ENCODE measurements around the gene CDK18.

Gene CDK18

DNA sequence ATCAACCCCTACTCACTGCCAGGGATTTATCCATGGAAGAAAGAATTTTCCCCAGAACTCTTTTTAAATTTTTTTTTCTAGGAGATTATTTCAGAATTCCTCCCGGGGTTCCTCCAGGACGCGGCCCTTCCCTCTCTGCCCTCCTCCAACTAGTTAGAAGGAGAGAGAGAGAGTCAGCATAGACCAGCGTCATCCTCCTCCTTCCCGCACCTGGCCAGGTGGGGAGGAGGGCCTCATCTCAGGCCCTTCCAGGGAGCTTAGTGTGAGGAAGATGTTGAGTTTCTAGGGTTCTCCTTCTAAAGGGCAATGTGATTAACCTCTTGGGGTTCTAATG, 63.6 kb downstream of the CDK18 start:
- H3K9ac ChIP-seq (ENCODE audit: low read length), result no peak overlapping the region
- no peaks in the 10 kb centered on the region for H4K20me1 ChIP-seq (ENCODE audit: insufficient read depth, low read length)
- peaks cover 68% of the 10 kb centered on the region for H3K27me3 ChIP-seq (replicated peaks; ENCODE audit: insufficient read depth, low read length)
- no peak overlapping the region for H3K4me2 ChIP-seq (ENCODE audit: low read depth, low read length)
- H3F3A ChIP-seq (ENCODE audit: insufficient read depth, low read length), result no peaks in the 10 kb centered on the region
- no peaks in the 10 kb centered on the region for H3K4me1 ChIP-seq (ENCODE audit: low read length)
- TF ChIP-seq EZH2phosphoT487 (IDR thresholded peaks at IDR 0.05; ENCODE audit: low read length) (no peak), EZH2 (optimal IDR thresholded peaks at IDR 0.05; ENCODE audit: low read depth, low read length) (no peak)
- TF ChIP-seq, protein P1, sequence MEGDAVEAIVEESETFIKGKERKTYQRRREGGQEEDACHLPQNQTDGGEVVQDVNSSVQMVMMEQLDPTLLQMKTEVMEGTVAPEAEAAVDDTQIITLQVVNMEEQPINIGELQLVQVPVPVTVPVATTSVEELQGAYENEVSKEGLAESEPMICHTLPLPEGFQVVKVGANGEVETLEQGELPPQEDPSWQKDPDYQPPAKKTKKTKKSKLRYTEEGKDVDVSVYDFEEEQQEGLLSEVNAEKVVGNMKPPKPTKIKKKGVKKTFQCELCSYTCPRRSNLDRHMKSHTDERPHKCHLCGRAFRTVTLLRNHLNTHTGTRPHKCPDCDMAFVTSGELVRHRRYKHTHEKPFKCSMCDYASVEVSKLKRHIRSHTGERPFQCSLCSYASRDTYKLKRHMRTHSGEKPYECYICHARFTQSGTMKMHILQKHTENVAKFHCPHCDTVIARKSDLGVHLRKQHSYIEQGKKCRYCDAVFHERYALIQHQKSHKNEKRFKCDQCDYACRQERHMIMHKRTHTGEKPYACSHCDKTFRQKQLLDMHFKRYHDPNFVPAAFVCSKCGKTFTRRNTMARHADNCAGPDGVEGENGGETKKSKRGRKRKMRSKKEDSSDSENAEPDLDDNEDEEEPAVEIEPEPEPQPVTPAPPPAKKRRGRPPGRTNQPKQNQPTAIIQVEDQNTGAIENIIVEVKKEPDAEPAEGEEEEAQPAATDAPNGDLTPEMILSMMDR (IDR thresholded peaks at IDR 0.05; ENCODE audit: low read length), result no peak
- H3K9me3 ChIP-seq (replicated peaks; ENCODE audit: insufficient read depth, low read length), result no peaks in the 10 kb centered on the region
- no peak for DNase-seq
- no peak overlapping the region for H2AFZ ChIP-seq (ENCODE audit: low read length)
- H3K4me3 ChIP-seq (ENCODE audit: low read length), result no peak overlapping the region
- no peaks in the 10 kb centered on the region for H3K36me3 ChIP-seq (replicated peaks; ENCODE audit: insufficient read depth, low read length)
- no peaks in the 10 kb centered on the region for H3K9me2 ChIP-seq (replicated peaks; ENCODE audit: insufficient read depth, low read length)
- no peaks in the 10 kb centered on the region for H3K79me2 ChIP-seq (ENCODE audit: low read length)
- no peak overlapping the region for H3K27ac ChIP-seq (ENCODE audit: low read length)

GRCh38 chr1:205568469-205569361, 64.2 kb downstream of the CDK18 start:
- Histone ChIP-seq H3K27ac (ENCODE audit: low read length) (no peak overlapping the region), H3K9ac (ENCODE audit: low read length) (no peak overlapping the region), H3K9me2 (replicated peaks; ENCODE audit: insufficient read depth, low read length) (no peaks in the 10 kb centered on the region), H3K9me3 (replicated peaks; ENCODE audit: insufficient read depth, low read length) (no peaks in the 10 kb centered on the region), H3K4me3 (ENCODE audit: low read length) (no peak overlapping the region), H2AFZ (ENCODE audit: low read length) (no peak overlapping the region), H4K20me1 (ENCODE audit: insufficient read depth, low read length) (no peaks in the 10 kb centered on the region), H3F3A (ENCODE audit: insufficient read depth, low read length) (no peaks in the 10 kb centered on the region), H3K36me3 (replicated peaks; ENCODE audit: insufficient read depth, low read length) (no peaks in the 10 kb centered on the region), H3K27me3 (replicated peaks; ENCODE audit: insufficient read depth, low read length) (peaks cover 68% of the 10 kb centered on the region), H3K4me1 (ENCODE audit: low read length) (no peaks in the 10 kb centered on the region), H3K4me2 (ENCODE audit: low read depth, low read length) (peak overlapping the region; percentile 37; the same call in 1 of the 2 replicates), H3K79me2 (ENCODE audit: low read length) (no peaks in the 10 kb centered on the region)
- TF ChIP-seq, protein P1 (IDR thresholded peaks at IDR 0.05; ENCODE audit: low read length), result no peak
- TF ChIP-seq EZH2phosphoT487 (IDR thresholded peaks at IDR 0.05; ENCODE audit: low read length), result no peak
- TF ChIP-seq EZH2 (optimal IDR thresholded peaks at IDR 0.05; ENCODE audit: low read depth, low read length), result no peak
- no peak for DNase-seq

- peaks cover 62% of the 10 kb centered on the region for H3K27me3 ChIP-seq (replicated peaks; ENCODE audit: insufficient read depth, low read length)
Measured at GRCh38 chr1:205569411-205570172, 65.1 kb downstream of the CDK18 start.

More at GRCh38 chr1:205569411-205570172, 65.1 kb downstream of the CDK18 start:
- Histone ChIP-seq H3K4me2 (ENCODE audit: low read depth, low read length) (no peak overlapping the region), H4K20me1 (ENCODE audit: insufficient read depth, low read length) (no peaks in the 10 kb centered on the region), H3K36me3 (replicated peaks; ENCODE audit: insufficient read depth, low read length) (no peaks in the 10 kb centered on the region), H3K9me2 (replicated peaks; ENCODE audit: insufficient read depth, low read length) (no peaks in the 10 kb centered on the region), H3K9me3 (replicated peaks; ENCODE audit: insufficient read depth, low read length) (no peaks in the 10 kb centered on the region), H3K9ac (ENCODE audit: low read length) (no peak overlapping the region), H3K27ac (ENCODE audit: low read length) (no peak overlapping the region), H3K79me2 (ENCODE audit: low read length) (no peaks in the 10 kb centered on the region), H3K4me1 (ENCODE audit: low read length) (no peaks in the 10 kb centered on the region), H3F3A (ENCODE audit: insufficient read depth, low read length) (no peaks in the 10 kb centered on the region), H2AFZ (ENCODE audit: low read length) (no peak overlapping the region), H3K4me3 (ENCODE audit: low read length) (no peak overlapping the region)
- TF ChIP-seq EZH2phosphoT487 (IDR thresholded peaks at IDR 0.05; ENCODE audit: low read length) (no peak), EZH2 (optimal IDR thresholded peaks at IDR 0.05; ENCODE audit: low read depth, low read length) (no peak)
- TF ChIP-seq, protein P1 (IDR thresholded peaks at IDR 0.05; ENCODE audit: low read length), result no peak
- no peak for DNase-seq
